Progenitor cell of endocrine pancreas (in vitro differentiated cells): Measurements from ENCODE around the gene OR6C2. TPM values are rescaled to one million over a fixed set of nuclear protein-coding genes. Genes with fewer than 3 reads are reported as not detected.
"Not testable (repeated sequence)": the region's sequence is repeated elsewhere in the genome, so short reads cannot be mapped to it uniquely, and the experiment has no call there.

ENCODE experiments used
- DNase-seq: peaks from one replicate; pipeline ENCODE4 v3.0.0; 2021; ENCODE audit warnings: low spot score; ENCODE audit not compliant: unreplicated experiment
- H3K27ac Mint-ChIP-seq: 2 replicates; pipeline ENCODE4 v1.8.0; 2021; ENCODE audit warnings: mild to moderate bottlenecking, moderate library complexity, mixed read lengths
- H3K27me3 Mint-ChIP-seq: 2 replicates; pipeline ENCODE4 v1.8.0; 2021; ENCODE audit warnings: mixed read lengths
- H3K36me3 Mint-ChIP-seq: 2 replicates; pipeline ENCODE4 v1.8.0; 2022; ENCODE audit warnings: mixed read lengths; ENCODE audit not compliant: insufficient read depth
- H3K4me1 Mint-ChIP-seq: 2 replicates; pipeline ENCODE4 v1.8.0; 2021; ENCODE audit warnings: low read depth, mixed read lengths
- H3K4me3 Mint-ChIP-seq: 2 replicates; pipeline ENCODE4 v1.8.0; 2021; ENCODE audit warnings: low read depth, mild to moderate bottlenecking, moderate library complexity, mixed read lengths
- H3K9me3 Mint-ChIP-seq: 2 replicates; pipeline ENCODE4 v1.8.0; 2021; ENCODE audit warnings: low read depth, mixed read lengths
- CTCF ChIP-seq: fragments of 200-600 bp; sonication (generic); IDR thresholded peaks from one replicate; pipeline ENCODE4 v1.5.0; 2021; ENCODE audit warnings: antibody characterized with exemption, mild to moderate bottlenecking; ENCODE audit not compliant: unreplicated experiment
- total RNA-seq: library from RNA; stranded (reverse); gene quantifications from 2 replicates; pipeline ENCODE4 v1.2.1, GENCODE V29; 2021

The OR6C2 gene
- total RNA-seq, 1 donor from 2014 or later, result not detected

- H3K4me1 Mint-ChIP-seq, result no peaks in the 10 kb centered on the region
- no peak for TF ChIP-seq CTCF
- no peak overlapping the region for H3K27ac Mint-ChIP-seq
- no peaks in the 10 kb centered on the region for H3K36me3 Mint-ChIP-seq
- no peaks in the 10 kb centered on the region for H3K27me3 Mint-ChIP-seq
- H3K4me3 Mint-ChIP-seq, result no peak overlapping the region
- no peak for DNase-seq
- peaks cover 9% of the 10 kb centered on the region for H3K9me3 Mint-ChIP-seq
Measured at GRCh38 chr12:55445357-55445756, 1.5 kb downstream of the OR6C2 start.

GRCh38 chr12:55446326-55446725 lies 2.5 kb downstream of the OR6C2 start:
- Mint-ChIP-seq H3K9me3 (peaks cover 4% of the 10 kb centered on the region), H3K27ac (no peak overlapping the region), H3K4me1 (no peaks in the 10 kb centered on the region), H3K36me3 (no peaks in the 10 kb centered on the region), H3K27me3 (no peaks in the 10 kb centered on the region), H3K4me3 (no peak overlapping the region)
- peak; percentile 28 for TF ChIP-seq CTCF
- no peak for DNase-seq

- no peaks in the 10 kb centered on the region for H3K27me3 Mint-ChIP-seq
- no peak for DNase-seq
- no peak for TF ChIP-seq CTCF
- no peak overlapping the region for H3K4me3 Mint-ChIP-seq
- H3K9me3 Mint-ChIP-seq, result no peaks in the 10 kb centered on the region
- H3K4me1 Mint-ChIP-seq, result no peaks in the 10 kb centered on the region
- no peaks in the 10 kb centered on the region for H3K36me3 Mint-ChIP-seq
- H3K27ac Mint-ChIP-seq, result no peak overlapping the region
Measured at GRCh38 chr12:55448825-55449224, 4.9 kb downstream of the OR6C2 start.

- DNase-seq, H3K27ac Mint-ChIP-seq, H3K36me3 Mint-ChIP-seq, H3K9me3 Mint-ChIP-seq, H3K4me3 Mint-ChIP-seq, H3K4me1 Mint-ChIP-seq, H3K27me3 Mint-ChIP-seq: not testable (repeated sequence)
Measured at GRCh38 chr12:55464926-55465325, 21.1 kb downstream of the OR6C2 start.

- H3K27me3 Mint-ChIP-seq, result no peaks in the 10 kb centered on the region
- H3K27ac Mint-ChIP-seq, result no peak overlapping the region
- H3K4me1 Mint-ChIP-seq, result no peaks in the 10 kb centered on the region
Measured at GRCh38 chr12:55467836-55468235, 24.0 kb downstream of the OR6C2 start.

GRCh38 chr12:55469291-55469690 lies 25.4 kb downstream of the OR6C2 start:
- no peak for TF ChIP-seq CTCF
- DNase-seq, result no peak
- Mint-ChIP-seq H3K36me3 (no peaks in the 10 kb centered on the region), H3K9me3 (peaks cover 3% of the 10 kb centered on the region), H3K4me1 (no peaks in the 10 kb centered on the region), H3K27me3 (no peaks in the 10 kb centered on the region), H3K27ac (no peak overlapping the region), H3K4me3 (no peak overlapping the region)

More at GRCh38 chr12:55467836-55468235, 24.0 kb downstream of the OR6C2 start:
- no peak for DNase-seq
- no peak for TF ChIP-seq CTCF
- H3K9me3 Mint-ChIP-seq, result peaks cover 3% of the 10 kb centered on the region
- no peaks in the 10 kb centered on the region for H3K36me3 Mint-ChIP-seq
- H3K4me3 Mint-ChIP-seq, result no peak overlapping the region
